Stomach (tissue), 4 donors: Measurements from ENCODE around the gene MCRIP2.

Experiments used
- CTCF ChIP-seq, 7 experiments: fragments of 450-650 bp in 4 of 7; fragments of 200-600 bp in 3 of 7; sonication (generic) in 3 of 7; IDR thresholded peaks; one replicate each; pipeline ENCODE4 v1.5.1; 2016 to 2019; ENCODE audit warnings: antibody characterized with exemption in 7 of 7, control low read depth in 2 of 7, mild to moderate bottlenecking in 1 of 7
- EP300 ChIP-seq: sonication (generic); formaldehyde crosslinking; IDR thresholded peaks from one replicate; pipeline ENCODE4 v1.6.1; 2017; ENCODE audit warnings: antibody characterized with exemption
- POLR2A ChIP-seq, 4 donors: fragments of 450-650 bp; IDR thresholded peaks; one replicate each; pipeline ENCODE4 v1.6.1; 2016; ENCODE audit warnings: antibody characterized with exemption in 4 of 4, control low read depth in 2 of 4, mild to moderate bottlenecking in 1 of 4, moderate library complexity in 1 of 4
- POLR2AphosphoS5 ChIP-seq, 3 donors: sonication (generic); formaldehyde crosslinking; IDR thresholded peaks; one replicate each; pipeline ENCODE4 v1.6.1; 2016; ENCODE audit warnings: antibody characterized with exemption in 3 of 3

GRCh38 chr16:654034-654433 lies 12.4 kb downstream of the MCRIP2 start:
- TF ChIP-seq POLR2A (IDR thresholded peaks at IDR 0.05): no peak
- no peak for TF ChIP-seq CTCF (IDR thresholded peaks at IDR 0.05)
- TF ChIP-seq EP300: no peak
- no peak for TF ChIP-seq POLR2AphosphoS5 (IDR thresholded peaks at IDR 0.05)
